Lung (tissue), 13 donors: ENCODE data around the gene TREML4. TPM values are rescaled to one million over a fixed set of nuclear protein-coding genes. Genes with fewer than 3 reads are reported as not detected.
A peak's percentile ranks its signal among the peaks of the same experiment; 100 is the strongest.

ENCODE experiments used
- ATAC-seq: fragments of 200-7000 bp; cut with Tn5 transposase; one replicate; pipeline ENCODE4 v1.9.1; 2020; ENCODE audit warnings: moderate number of reproducible peaks; ENCODE audit not compliant: insufficient read depth, low FRiP score
- DNase-seq, 3 donors: peaks; one replicate each; pipeline ENCODE4 v3.0.0-alpha.2; 2013 to 2017
- H3K27ac ChIP-seq, 2 donors: one replicate each; pipeline ENCODE4 v1.5.1; 2013; ENCODE audit warnings: mild to moderate bottlenecking in 2 of 2, moderate library complexity in 2 of 2, control low read depth in 1 of 2, inconsistent platforms in 1 of 2, low read depth in 1 of 2, low read length in 1 of 2
- H3K27me3 ChIP-seq, 3 donors: one replicate each; pipeline ENCODE4 v1.5.1; 2013; ENCODE audit warnings: low read length in 2 of 3; ENCODE audit not compliant: control insufficient read depth in 3 of 3, insufficient read depth in 3 of 3
- H3K36me3 ChIP-seq, 4 donors: one replicate each; pipeline ENCODE4 v1.5.1; 2013; ENCODE audit warnings: low read length in 4 of 4, mild to moderate bottlenecking in 1 of 4, moderate library complexity in 1 of 4; ENCODE audit not compliant: control insufficient read depth in 4 of 4, insufficient read depth in 4 of 4
- H3K4me1 ChIP-seq, 5 donors: one replicate each; pipeline ENCODE4 v1.5.1; 2013; ENCODE audit warnings: low read length in 5 of 5, mild to moderate bottlenecking in 2 of 5, moderate library complexity in 1 of 5; ENCODE audit not compliant: control insufficient read depth in 5 of 5, insufficient read depth in 5 of 5
- H3K4me3 ChIP-seq: one replicate; pipeline ENCODE4 v1.5.1; 2013; ENCODE audit warnings: mild to moderate bottlenecking, control low read depth, moderate library complexity
- H3K9ac ChIP-seq, 2 donors: one replicate each; pipeline ENCODE4 v1.5.1; 2013; ENCODE audit warnings: low read length in 2 of 2, control low read depth in 1 of 2; ENCODE audit not compliant: insufficient read depth in 1 of 2
- H3K9me3 ChIP-seq, 4 donors: one replicate each; pipeline ENCODE4 v1.5.1; 2013; ENCODE audit warnings: low read length in 3 of 4, mild to moderate bottlenecking in 1 of 4, moderate library complexity in 1 of 4; ENCODE audit not compliant: control insufficient read depth in 4 of 4, insufficient read depth in 3 of 4
- WGBS, 2 donors: extraction: QIAGEN DNeasy Blood & Tissue Kit; methylation state at CpG; one replicate each; pipeline ENCODE4 v1.1.7; 2013; 5-methylcytosine and 5-hydroxymethylcytosine counted together
- polyA plus RNA-seq, 2 donors: library from polyadenylated mRNA; stranded (reverse); fragments of 200-250 nt; gene quantifications; one replicate each; pipeline ENCODE4 v1.2.1, GENCODE V29; 2013
- small RNA-seq: library from RNA; depleted of rRNA; stranded (forward); fragments of <200 nt; gene quantifications from one replicate; pipeline ENCODE3, GENCODE V24; 2014; ENCODE audit warnings: low replicate concordance
- total RNA-seq, 2 donors: library from RNA; depleted of rRNA in 1 of 2; stranded (reverse); fragments of >200 nt in 1 of 2; gene quantifications; one replicate each; pipeline ENCODE4 v1.2.1, GENCODE V29; 2014 to 2021
- TF ChIP-seq, protein P1 (sequence below): IDR thresholded peaks from 2 replicates; pipeline ENCODE4 v1.5.1; 2012; ENCODE audit warnings: mild to moderate bottlenecking; ENCODE audit errors: control extremely low read depth, extremely low read depth
- donor health status: control.
- donor health status: control.
- donor health status: Bipolar disorder and iron deficiency.
- donor health status: healthy.
- donor health status: DM: yes; HTN: yes; CAD: no.

The TREML4 gene
- total and polyA plus RNA-seq, 4 donors, result 1.3 to 5.8 TPM; not detected in 2

DNA sequence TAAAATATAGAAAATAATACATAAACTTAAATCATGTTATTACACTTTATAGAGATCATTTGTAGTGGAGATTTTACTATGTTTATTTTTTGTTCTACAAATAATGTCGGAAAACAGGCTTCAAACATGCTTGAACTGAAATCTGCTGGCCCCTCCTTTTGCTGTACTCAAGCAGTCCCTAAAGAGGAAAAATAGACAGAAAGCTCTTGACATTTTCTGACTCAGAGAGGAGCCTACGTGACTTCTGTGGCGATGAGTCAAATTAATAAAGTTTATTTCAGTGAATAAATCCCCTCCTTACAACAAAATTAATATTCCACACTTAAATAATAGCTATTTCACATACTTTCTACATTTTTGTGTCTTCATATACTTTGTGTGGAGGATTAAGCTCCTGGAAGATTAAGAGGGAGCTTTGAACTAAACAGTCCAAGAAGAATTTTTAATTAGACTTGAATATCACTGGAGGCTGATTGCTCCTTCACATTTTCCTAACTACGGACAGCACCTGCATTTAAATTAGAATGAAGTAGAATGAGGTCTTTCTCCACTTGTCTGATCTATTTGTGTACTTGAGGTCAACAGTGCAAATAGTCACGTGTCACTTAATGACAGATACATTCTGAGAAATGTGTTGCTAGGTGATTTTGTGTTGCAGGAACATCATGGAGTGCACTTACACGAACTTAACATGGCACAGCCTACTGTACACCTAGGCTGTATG is 60.0 kb downstream of the TREML4 start:
- Histone ChIP-seq H3K27me3 (peaks cover 0 to 2% (median 0%) of the 10 kb centered on the region in 3 donors), H3K4me3 (no peak overlapping the region), H3K9me3 (no peaks in the 10 kb centered on the region), H3K27ac (no peak overlapping the region), H3K9ac (no peak overlapping the region), H3K36me3 (no peaks in the 10 kb centered on the region), H3K4me1 (peaks cover 0 to 8% (median 2%) of the 10 kb centered on the region in 5 donors)
- WGBS, 2 donors, result 46 to 70% methylated on average over 6 of the region's 6 CpGs
- peak in 2 of 3 donors; percentile 24 to 37 for DNase-seq
- TF ChIP-seq, protein P1, sequence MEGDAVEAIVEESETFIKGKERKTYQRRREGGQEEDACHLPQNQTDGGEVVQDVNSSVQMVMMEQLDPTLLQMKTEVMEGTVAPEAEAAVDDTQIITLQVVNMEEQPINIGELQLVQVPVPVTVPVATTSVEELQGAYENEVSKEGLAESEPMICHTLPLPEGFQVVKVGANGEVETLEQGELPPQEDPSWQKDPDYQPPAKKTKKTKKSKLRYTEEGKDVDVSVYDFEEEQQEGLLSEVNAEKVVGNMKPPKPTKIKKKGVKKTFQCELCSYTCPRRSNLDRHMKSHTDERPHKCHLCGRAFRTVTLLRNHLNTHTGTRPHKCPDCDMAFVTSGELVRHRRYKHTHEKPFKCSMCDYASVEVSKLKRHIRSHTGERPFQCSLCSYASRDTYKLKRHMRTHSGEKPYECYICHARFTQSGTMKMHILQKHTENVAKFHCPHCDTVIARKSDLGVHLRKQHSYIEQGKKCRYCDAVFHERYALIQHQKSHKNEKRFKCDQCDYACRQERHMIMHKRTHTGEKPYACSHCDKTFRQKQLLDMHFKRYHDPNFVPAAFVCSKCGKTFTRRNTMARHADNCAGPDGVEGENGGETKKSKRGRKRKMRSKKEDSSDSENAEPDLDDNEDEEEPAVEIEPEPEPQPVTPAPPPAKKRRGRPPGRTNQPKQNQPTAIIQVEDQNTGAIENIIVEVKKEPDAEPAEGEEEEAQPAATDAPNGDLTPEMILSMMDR, result no peak
- peak; percentile 23 for ATAC-seq

Small RNAs within 50 kb of the gene (small RNA-seq; reads per million reads assigned to genes)
- gene AL391903.2 (not detected), gene AL391903.3 (not detected), gene RNA5SP207 (not detected)

Other genes with a start within 250 kb of the TREML4 start
- gene UNC5CL, start 189.1 kb upstream of the TREML4 start, total RNA-seq, result 1 to 10 TPM; 1.6 to 2.5 TPM
- gene UNC5CL, start 189.1 kb upstream of the TREML4 start, polyA plus RNA-seq, result 1 to 10 TPM; 1.8 to 4.0 TPM
- under 1 TPM in 1 of 2 donors, not detected in 1; 0.57 TPM for gene TSPO2, start 185.9 kb upstream of the TREML4 start, total RNA-seq
- gene TSPO2, start 185.9 kb upstream of the TREML4 start, polyA plus RNA-seq, result under 1 TPM in 1 of 2 donors, not detected in 1; 0.07 TPM
- gene APOBEC2, start 175.1 kb upstream of the TREML4 start, total RNA-seq, result under 1 TPM; 0.34 to 0.51 TPM
- under 1 TPM; 0.10 to 0.40 TPM for gene APOBEC2, start 175.1 kb upstream of the TREML4 start, polyA plus RNA-seq
- 10 to 100 TPM; 22.2 to 27.0 TPM for gene OARD1, start 156.0 kb upstream of the TREML4 start, total RNA-seq
- gene OARD1, start 156.0 kb upstream of the TREML4 start, polyA plus RNA-seq, result 10 to 100 TPM; 22.4 to 26.2 TPM
- 10 to 100 TPM; 17.8 to 38.0 TPM for gene NFYA, start 155.4 kb upstream of the TREML4 start, total RNA-seq
- gene NFYA, start 155.4 kb upstream of the TREML4 start, polyA plus RNA-seq, result 10 to 100 TPM in 1 of 2 donors, 1 to 10 TPM in 1; 5.9 to 15.5 TPM
- gene TREML1, start 74.0 kb upstream of the TREML4 start, total RNA-seq, result 1 to 10 TPM; 1.2 TPM
- 1 to 10 TPM; 1.2 to 2.2 TPM for gene TREML1, start 74.0 kb upstream of the TREML4 start, polyA plus RNA-seq
- 10 to 100 TPM in 1 of 2 donors, 1 to 10 TPM in 1; 1.6 to 10.7 TPM for gene TREM2, start 65.2 kb upstream of the TREML4 start, total RNA-seq
- gene TREM2, start 65.2 kb upstream of the TREML4 start, polyA plus RNA-seq, result 10 to 100 TPM in 1 of 2 donors, 1 to 10 TPM in 1; 7.4 to 48.0 TPM
- 1 to 10 TPM in 1 of 2 donors, under 1 TPM in 1; 0.65 to 1.4 TPM for gene TREML2, start 27.2 kb upstream of the TREML4 start, total RNA-seq
- gene TREML2, start 27.2 kb upstream of the TREML4 start, polyA plus RNA-seq, result 1 to 10 TPM in 1 of 2 donors, under 1 TPM in 1; 0.06 to 4.4 TPM
- 100 to 1,000 TPM in 1 of 2 donors, 10 to 100 TPM in 1; 17.4 to 110 TPM for gene TREM1, start 58.3 kb downstream of the TREML4 start, total RNA-seq
- 100 to 1,000 TPM in 1 of 2 donors, 10 to 100 TPM in 1; 54.7 to 112 TPM for gene TREM1, start 58.3 kb downstream of the TREML4 start, polyA plus RNA-seq
- gene NCR2, start 107.3 kb downstream of the TREML4 start, total RNA-seq, result not detected
- not detected for gene NCR2, start 107.3 kb downstream of the TREML4 start, polyA plus RNA-seq